ENCODE results near the gene COBL. TPM values are rescaled to one million over a fixed set of nuclear protein-coding genes. Genes with fewer than 3 reads are reported as not detected.

Gene COBL
- total RNA-seq, 2 experiments from 2014 or later = not detected

- ATAC-seq = no peak
Measured at GRCh38 chr7:51026341-51026740, 290.3 kb downstream of the COBL start.

GRCh38 chr7:51025668-51026067 is 290.9 kb downstream of the COBL start:
- CTCF ChIA-PET = no interaction called here
- ATAC-seq = no peak
- no peak overlapping the region for H3K4me3 Mint-ChIP-seq

More at GRCh38 chr7:51026341-51026740, 290.3 kb downstream of the COBL start:
- Mint-ChIP-seq H3K9me3 (ENCODE audit: low read depth) (no peaks in the 10 kb centered on the region), H3K4me1 (no peaks in the 10 kb centered on the region), H3K4me3 (no peak overlapping the region), H3K36me3 (no peaks in the 10 kb centered on the region), H3K27ac (no peak overlapping the region), H3K27me3 (no peaks in the 10 kb centered on the region)
- CTCF ChIA-PET = no interaction called here
- DNase-seq = no peak

GRCh38 chr7:51024867-51025266 is 291.7 kb downstream of the COBL start:
- H3K4me3 Mint-ChIP-seq = no peak overlapping the region
- no peaks in the 10 kb centered on the region for H3K36me3 Mint-ChIP-seq
- ATAC-seq = no peak
- H3K4me1 Mint-ChIP-seq = no peaks in the 10 kb centered on the region
- no peaks in the 10 kb centered on the region for H3K9me3 Mint-ChIP-seq (ENCODE audit: low read depth)
- H3K27me3 Mint-ChIP-seq = no peaks in the 10 kb centered on the region
- CTCF ChIA-PET = no interaction called here
- no peak overlapping the region for H3K27ac Mint-ChIP-seq
- DNase-seq = peak; percentile 15

More at GRCh38 chr7:51025668-51026067, 290.9 kb downstream of the COBL start:
- Mint-ChIP-seq H3K27ac (no peak overlapping the region), H3K36me3 (no peaks in the 10 kb centered on the region), H3K9me3 (ENCODE audit: low read depth) (no peaks in the 10 kb centered on the region), H3K4me1 (no peaks in the 10 kb centered on the region), H3K27me3 (no peaks in the 10 kb centered on the region)
- DNase-seq = peak; percentile 16

GRCh38 chr7:51023547-51023946 is 293.1 kb downstream of the COBL start:
- Mint-ChIP-seq H3K4me3 (no peak overlapping the region), H3K4me1 (no peaks in the 10 kb centered on the region), H3K27ac (no peak overlapping the region), H3K27me3 (no peaks in the 10 kb centered on the region), H3K9me3 (ENCODE audit: low read depth) (no peaks in the 10 kb centered on the region), H3K36me3 (no peaks in the 10 kb centered on the region)
- ATAC-seq (no peak), DNase-seq (peak; percentile 29)
- CTCF ChIA-PET = no interaction called here

GRCh38 chr7:51022821-51023220 is 293.8 kb downstream of the COBL start:
- DNase-seq = no peak
- peaks cover 6% of the 10 kb centered on the region for H3K4me1 Mint-ChIP-seq
- H3K27ac Mint-ChIP-seq = no peak overlapping the region
- no peak for ATAC-seq
- peaks cover 4% of the 10 kb centered on the region for H3K9me3 Mint-ChIP-seq (ENCODE audit: low read depth)
- H3K4me3 Mint-ChIP-seq = no peak overlapping the region
- CTCF ChIA-PET = no interaction called here
- peaks cover 3% of the 10 kb centered on the region for H3K36me3 Mint-ChIP-seq
- no peaks in the 10 kb centered on the region for H3K27me3 Mint-ChIP-seq

GRCh38 chr7:51021906-51022570 is 294.6 kb downstream of the COBL start:
- H3K4me3 Mint-ChIP-seq = no peak overlapping the region
- no peak overlapping the region for H3K27ac Mint-ChIP-seq
- no peaks in the 10 kb centered on the region for H3K27me3 Mint-ChIP-seq
- CTCF ChIA-PET = interaction anchor here (1.4 kb wide), 1 partner anchor 139 kb away, joined by 4 read pairs; no protein-coding TSS in a partner anchor
- peaks cover 6% of the 10 kb centered on the region for H3K4me1 Mint-ChIP-seq
- ATAC-seq = no peak
- DNase-seq = peak; percentile 26
- H3K36me3 Mint-ChIP-seq = peaks cover 3% of the 10 kb centered on the region
- H3K9me3 Mint-ChIP-seq (ENCODE audit: low read depth) = peaks cover 4% of the 10 kb centered on the region

- no peaks in the 10 kb centered on the region for H3K27me3 Mint-ChIP-seq
- CTCF ChIA-PET = interaction anchor here (1.4 kb wide), 1 partner anchor 140 kb away, joined by 4 read pairs; no protein-coding TSS in a partner anchor
- no peak overlapping the region for H3K27ac Mint-ChIP-seq
- H3K9me3 Mint-ChIP-seq (ENCODE audit: low read depth) = peaks cover 4% of the 10 kb centered on the region
- DNase-seq (peak; percentile 23), ATAC-seq (no peak)
- H3K4me3 Mint-ChIP-seq = no peak overlapping the region
- peaks cover 3% of the 10 kb centered on the region for H3K36me3 Mint-ChIP-seq
- H3K4me1 Mint-ChIP-seq = peaks cover 6% of the 10 kb centered on the region
Measured at GRCh38 chr7:51020944-51021343, 295.7 kb downstream of the COBL start.

- H3K36me3 Mint-ChIP-seq = peaks cover 3% of the 10 kb centered on the region
- no peak overlapping the region for H3K27ac Mint-ChIP-seq
- H3K27me3 Mint-ChIP-seq = no peaks in the 10 kb centered on the region
- CTCF ChIA-PET = interaction anchor here (0.6 to 1.4 kb wide), 2 partner anchors 141 to 510 kb away, joined by 3 to 4 read pairs; no protein-coding TSS in a partner anchor
- peaks cover 6% of the 10 kb centered on the region for H3K4me1 Mint-ChIP-seq
- peak; percentile 9 for DNase-seq
- ATAC-seq = no peak
- no peak overlapping the region for H3K4me3 Mint-ChIP-seq
- H3K9me3 Mint-ChIP-seq (ENCODE audit: low read depth) = peaks cover 4% of the 10 kb centered on the region
Measured at GRCh38 chr7:51019891-51020870, 296.4 kb downstream of the COBL start.

GRCh38 chr7:51019191-51019844 is 297.3 kb downstream of the COBL start:
- H3K4me3 Mint-ChIP-seq = no peak overlapping the region
- H3K27ac Mint-ChIP-seq = no peak overlapping the region
- H3K9me3 Mint-ChIP-seq (ENCODE audit: low read depth) = peaks cover 4% of the 10 kb centered on the region
- peak; percentile 25 for DNase-seq
- no peaks in the 10 kb centered on the region for H3K27me3 Mint-ChIP-seq
- CTCF ChIA-PET = no interaction called here
- ATAC-seq = no peak
- peaks cover 6% of the 10 kb centered on the region for H3K4me1 Mint-ChIP-seq
- H3K36me3 Mint-ChIP-seq = peaks cover 3% of the 10 kb centered on the region

- peak overlapping the region; percentile 29 for H3K4me3 Mint-ChIP-seq
- DNase-seq (peak; percentile 31), ATAC-seq (no peak)
- CTCF ChIA-PET = no interaction called here
- peaks cover 6% of the 10 kb centered on the region for H3K4me1 Mint-ChIP-seq
- peaks cover 3% of the 10 kb centered on the region for H3K36me3 Mint-ChIP-seq
- peak overlapping the region; percentile 79 for H3K27ac Mint-ChIP-seq
- peaks cover 4% of the 10 kb centered on the region for H3K9me3 Mint-ChIP-seq (ENCODE audit: low read depth)
- no peaks in the 10 kb centered on the region for H3K27me3 Mint-ChIP-seq
Measured at GRCh38 chr7:51017576-51018535, 298.8 kb downstream of the COBL start.

GRCh38 chr7:51016546-51016945 is 300.1 kb downstream of the COBL start:
- Mint-ChIP-seq H3K4me1 (peaks cover 6% of the 10 kb centered on the region), H3K36me3 (peaks cover 3% of the 10 kb centered on the region), H3K27me3 (no peaks in the 10 kb centered on the region), H3K9me3 (ENCODE audit: low read depth) (peaks cover 4% of the 10 kb centered on the region), H3K4me3 (no peak overlapping the region), H3K27ac (no peak overlapping the region)
- CTCF ChIA-PET = no interaction called here
- DNase-seq (peak; percentile 19), ATAC-seq (no peak)

GRCh38 chr7:51015581-51015980 is 301.0 kb downstream of the COBL start:
- CTCF ChIA-PET = no interaction called here
- DNase-seq = peak; percentile 15
- peaks cover 6% of the 10 kb centered on the region for H3K4me1 Mint-ChIP-seq
- ATAC-seq = no peak
- H3K27me3 Mint-ChIP-seq = no peaks in the 10 kb centered on the region
- no peak overlapping the region for H3K4me3 Mint-ChIP-seq
- H3K9me3 Mint-ChIP-seq (ENCODE audit: low read depth) = peaks cover 4% of the 10 kb centered on the region
- no peak overlapping the region for H3K27ac Mint-ChIP-seq
- H3K36me3 Mint-ChIP-seq = peaks cover 3% of the 10 kb centered on the region

Measured in activated CD8-positive, alpha-beta memory T cell treated with anti-CD3 and anti-CD28 coated beads, Interleukin-2, amount 10 ng/mL, durations not matched to agents 7 days and 5 days (primary cell).